Neuronal stem cell (in vitro differentiated cells): ENCODE measurements around the gene PPP1R3F.

Experiments used
- DNase-seq: peaks from one replicate; pipeline ENCODE4 v3.0.0-alpha.2; 2013; ENCODE audit warnings: low spot score
- H2AFZ ChIP-seq: one replicate; pipeline ENCODE4 v1.6.1; 2013; ENCODE audit warnings: mild to moderate bottlenecking, low read length, inconsistent platforms
- H2AK5ac ChIP-seq: 2 replicates; pipeline ENCODE4 v1.6.1; 2013; ENCODE audit warnings: low read depth, mild to moderate bottlenecking, inconsistent platforms, low read length, moderate library complexity, mixed read lengths
- H2BK120ac ChIP-seq: 2 replicates; pipeline ENCODE4 v1.6.1; 2013; ENCODE audit warnings: low read depth, mild to moderate bottlenecking, inconsistent platforms, low read length, moderate library complexity, mixed read lengths
- H2BK12ac ChIP-seq: one replicate; pipeline ENCODE4 v1.6.1; 2013; ENCODE audit warnings: low read length, inconsistent platforms
- H2BK15ac ChIP-seq: 2 replicates; pipeline ENCODE4 v1.6.1; 2013; ENCODE audit warnings: mild to moderate bottlenecking, low read length, inconsistent platforms, mixed read lengths
- H2BK5ac ChIP-seq: one replicate; pipeline ENCODE4 v1.6.1; 2013; ENCODE audit warnings: inconsistent platforms, mild to moderate bottlenecking, low read length, moderate library complexity
- H3K14ac ChIP-seq: one replicate; pipeline ENCODE4 v1.6.1; 2013; ENCODE audit warnings: low read length, inconsistent platforms
- H3K18ac ChIP-seq: 2 replicates; pipeline ENCODE4 v1.6.1; 2013; ENCODE audit warnings: low read length, inconsistent platforms
- H3K23ac ChIP-seq: 2 replicates; pipeline ENCODE4 v1.6.1; 2013; ENCODE audit warnings: low read depth, mild to moderate bottlenecking, mixed read lengths, low read length, inconsistent platforms; ENCODE audit not compliant: poor library complexity
- H3K27ac ChIP-seq: replicated peaks from 3 replicates; pipeline ENCODE4 v1.5.1; 2013; ENCODE audit warnings: low read length, inconsistent platforms
- H3K27me3 ChIP-seq, 3 experiments: 2 replicates each; pipeline ENCODE4 v1.6.1; 2013; ENCODE audit warnings: low read length in 3 of 3, mild to moderate bottlenecking in 2 of 3, inconsistent platforms in 1 of 3, low read depth in 1 of 3, mixed read lengths in 1 of 3, moderate library complexity in 1 of 3; ENCODE audit not compliant: control insufficient read depth in 3 of 3, insufficient read depth in 3 of 3
- H3K36me3 ChIP-seq, 2 donors: replicated peaks in 1 of 2; 2 replicates each; pipeline ENCODE4 v1.6.1; 2013; ENCODE audit warnings: low read length in 2 of 2; ENCODE audit not compliant: control insufficient read depth in 2 of 2, insufficient read depth in 2 of 2
- H3K4ac ChIP-seq: 2 replicates; pipeline ENCODE4 v1.6.1; 2013; ENCODE audit warnings: inconsistent platforms, mild to moderate bottlenecking, low read length, moderate library complexity
- H3K4me1 ChIP-seq, 2 donors: 1 replicate in 1 of 2; 2 replicates in 1 of 2; pipeline ENCODE4 v1.6.1; 2013; ENCODE audit warnings: low read length in 2 of 2, low read depth in 1 of 2; ENCODE audit not compliant: control insufficient read depth in 2 of 2, insufficient read depth in 1 of 2
- H3K4me2 ChIP-seq: one replicate; pipeline ENCODE4 v1.6.1; 2013; ENCODE audit warnings: mild to moderate bottlenecking, low read length, inconsistent platforms; ENCODE audit not compliant: insufficient read depth, poor library complexity, severe bottlenecking
- H3K4me3 ChIP-seq, 2 donors: 2 replicates each; pipeline ENCODE4 v1.5.1; 2013; ENCODE audit warnings: low read length in 2 of 2, mild to moderate bottlenecking in 2 of 2, inconsistent platforms in 1 of 2, moderate library complexity in 1 of 2
- H3K79me1 ChIP-seq: one replicate; pipeline ENCODE4 v1.6.1; 2013; ENCODE audit warnings: low read depth, mild to moderate bottlenecking, inconsistent platforms, low read length, moderate library complexity
- H3K9ac ChIP-seq: one replicate; pipeline ENCODE4 v1.6.1; 2013; ENCODE audit warnings: mild to moderate bottlenecking, low read depth, low read length, inconsistent platforms; ENCODE audit not compliant: poor library complexity
- H3K9me3 ChIP-seq, 2 donors: replicated peaks in 1 of 2; 2 replicates each; pipeline versions ENCODE3 to v1.6.1; 2013; ENCODE audit warnings: low read length in 2 of 2, mild to moderate bottlenecking in 2 of 2, inconsistent platforms in 1 of 2, low read depth in 1 of 2, mixed read lengths in 1 of 2, moderate library complexity in 1 of 2; ENCODE audit not compliant: control insufficient read depth in 2 of 2, insufficient read depth in 1 of 2
- H4K8ac ChIP-seq: one replicate; pipeline ENCODE4 v1.6.1; 2013; ENCODE audit warnings: low read depth, mild to moderate bottlenecking, inconsistent platforms, low read length, moderate library complexity
- H4K91ac ChIP-seq: one replicate; pipeline ENCODE4 v1.6.1; 2013; ENCODE audit warnings: low read length, low read depth, mild to moderate bottlenecking, inconsistent platforms; ENCODE audit not compliant: poor library complexity
- WGBS, 2 donors: extraction: QIAGEN DNeasy Blood & Tissue Kit; methylation state at CpG; one replicate each; pipeline ENCODE4 v1.1.7; 2013; ENCODE audit warnings: missing lambda C conversion rate in 2 of 2, mixed read lengths in 1 of 2; ENCODE audit not compliant: insufficient read length in 2 of 2, insufficient replicate concordance in 1 of 2; ENCODE audit errors: extremely low coverage in 2 of 2; 5-methylcytosine and 5-hydroxymethylcytosine counted together

PPP1R3F gene

GRCh38 chrX:49263631-49264030 lies 6.0 kb upstream of the PPP1R3F start:
- H4K91ac ChIP-seq: no peak overlapping the region
- DNase-seq: no peak
- no peak overlapping the region for H3K4me3 ChIP-seq
- H2BK5ac ChIP-seq: no peak overlapping the region
- no peak overlapping the region for H4K8ac ChIP-seq
- H3K4ac ChIP-seq: no peak overlapping the region
- H3K18ac ChIP-seq: no peak overlapping the region
- no peak overlapping the region for H3K27ac ChIP-seq
- H3K23ac ChIP-seq: no peak overlapping the region
- no peak overlapping the region for H2BK12ac ChIP-seq
- no peak overlapping the region for H3K4me2 ChIP-seq
- no peak overlapping the region for H2AK5ac ChIP-seq
- H3K9ac ChIP-seq: no peak overlapping the region
- no peaks in the 10 kb centered on the region for H3K36me3 ChIP-seq
- no peak overlapping the region for H2AFZ ChIP-seq
- H2BK120ac ChIP-seq: no peak overlapping the region
- no peaks in the 10 kb centered on the region for H3K9me3 ChIP-seq
- no peak overlapping the region for H3K14ac ChIP-seq
- no peak overlapping the region for H2BK15ac ChIP-seq
- no peaks in the 10 kb centered on the region for H3K27me3 ChIP-seq
- H3K4me1 ChIP-seq: peaks cover 0 to 2% of the 10 kb centered on the region in 2 donors
- H3K79me1 ChIP-seq: no peaks in the 10 kb centered on the region
- WGBS, 2 donors: no CpG with 5 or more reads among the region's 10 CpGs

GRCh38 chrX:49264460-49264859 lies 5.1 kb upstream of the PPP1R3F start, which contains the start of gene FOXP3:
Gene FOXP3, minus strand, starts transcription at chrX:49264710. Its CDS starts 6,205 bp downstream, at chrX:49258505.
- peaks cover 0 to 2% of the 10 kb centered on the region in 2 donors for H3K4me1 ChIP-seq
- H3K4me3 ChIP-seq: no peak within 1 kb of the TSS
- no peaks in the 10 kb centered on the region for H3K36me3 ChIP-seq
- no peak within 1 kb of the TSS for H3K14ac ChIP-seq
- no peak within 1 kb of the TSS for H3K4ac ChIP-seq
- H3K23ac ChIP-seq: no peak within 1 kb of the TSS
- no peak within 1 kb of the TSS for H2AFZ ChIP-seq
- H3K9ac ChIP-seq: no peak within 1 kb of the TSS
- no peak within 1 kb of the TSS for H2AK5ac ChIP-seq
- no peak for DNase-seq
- no peak within 1 kb of the TSS for H2BK15ac ChIP-seq
- H3K27me3 ChIP-seq: no peaks in the 10 kb centered on the region
- no peaks in the 10 kb centered on the region for H3K79me1 ChIP-seq
- WGBS, 2 donors: no CpG with 5 or more reads among the region's 11 CpGs
- H2BK120ac ChIP-seq: no peak within 1 kb of the TSS
- no peak within 1 kb of the TSS for H3K27ac ChIP-seq
- no peak within 1 kb of the TSS for H2BK5ac ChIP-seq
- no peak within 1 kb of the TSS for H4K91ac ChIP-seq
- H2BK12ac ChIP-seq: no peak within 1 kb of the TSS
- H4K8ac ChIP-seq: no peak within 1 kb of the TSS
- H3K9me3 ChIP-seq: no peaks in the 10 kb centered on the region
- no peak within 1 kb of the TSS for H3K4me2 ChIP-seq
- no peak within 1 kb of the TSS for H3K18ac ChIP-seq

GRCh38 chrX:49266523-49267445 lies 2.8 kb upstream of the PPP1R3F start:
- no peaks in the 10 kb centered on the region for H3K27me3 ChIP-seq
- H3K4me2 ChIP-seq: no peak overlapping the region
- H3K9ac ChIP-seq: no peak overlapping the region
- H3K27ac ChIP-seq: no peak overlapping the region
- H2BK120ac ChIP-seq: no peak overlapping the region
- no peak overlapping the region for H3K23ac ChIP-seq
- H3K4me1 ChIP-seq: peaks cover 0 to 7% of the 10 kb centered on the region in 2 donors
- H3K18ac ChIP-seq: no peak overlapping the region
- peak overlapping the region; percentile 75 for H2BK12ac ChIP-seq
- H2BK5ac ChIP-seq: no peak overlapping the region
- peak overlapping the region; percentile 62 for H2AFZ ChIP-seq
- H3K4me3 ChIP-seq: no peak overlapping the region
- WGBS, 2 donors: no CpG with 5 or more reads among the region's 10 CpGs
- no peak overlapping the region for H2AK5ac ChIP-seq
- peaks cover 0 to 11% of the 10 kb centered on the region in 2 donors for H3K36me3 ChIP-seq
- H3K9me3 ChIP-seq: no peaks in the 10 kb centered on the region
- H4K8ac ChIP-seq: no peak overlapping the region
- H3K79me1 ChIP-seq: peaks cover 8% of the 10 kb centered on the region
- H3K14ac ChIP-seq: no peak overlapping the region
- H4K91ac ChIP-seq: no peak overlapping the region
- no peak overlapping the region for H2BK15ac ChIP-seq
- no peak for DNase-seq
- no peak overlapping the region for H3K4ac ChIP-seq

- H3K4ac ChIP-seq: no peak overlapping the region
- no peak overlapping the region for H3K9ac ChIP-seq
- peak overlapping the region; percentile 92 for H3K27ac ChIP-seq
- DNase-seq: no peak
- peaks cover 7 to 19% of the 10 kb centered on the region in 2 donors for H3K36me3 ChIP-seq
- H4K8ac ChIP-seq: no peak overlapping the region
- H2BK12ac ChIP-seq: no peak overlapping the region
- no CpG with 5 or more reads among the region's 4 CpGs for WGBS, 2 donors
- H3K4me1 ChIP-seq: peaks cover 0 to 10% of the 10 kb centered on the region in 2 donors
- no peak overlapping the region for H4K91ac ChIP-seq
- no peak overlapping the region for H2BK5ac ChIP-seq
- no peak overlapping the region for H2BK15ac ChIP-seq
- no peak overlapping the region for H2BK120ac ChIP-seq
- no peak overlapping the region for H3K14ac ChIP-seq
- peak overlapping the region; percentile 76 for H3K18ac ChIP-seq
- peak overlapping the region; percentile 60 for H3K4me2 ChIP-seq
- H3K9me3 ChIP-seq: no peaks in the 10 kb centered on the region
- H3K23ac ChIP-seq: no peak overlapping the region
- no peaks in the 10 kb centered on the region for H3K27me3 ChIP-seq
- H3K79me1 ChIP-seq: peaks cover 12% of the 10 kb centered on the region
- no peak overlapping the region for H2AK5ac ChIP-seq
- H3K4me3 ChIP-seq: peak overlapping the region; percentile 73 to 89
- peak overlapping the region; percentile 55 for H2AFZ ChIP-seq
Measured at GRCh38 chrX:49268702-49269009, 937 bp upstream of the PPP1R3F start.
